ENCODE measurements around the gene PLEKHG5.

- TF ChIP-seq POLR2A (IDR thresholded peaks at IDR 0.05) (no peak), CTCF (IDR thresholded peaks at IDR 0.05) (no peak), EP300 (IDR thresholded peaks at IDR 0.05; ENCODE audit: low read depth) (no peak)
Measured at GRCh38 chr1:6500544-6501278, 9.2 kb upstream of the PLEKHG5 start.

All from transverse colon (tissue), 3 donors.